GM21367 (cell line): Measurements from ENCODE around the gene RPRML.
"Not testable (repeated sequence)": the region's sequence is repeated elsewhere in the genome, so short reads cannot be mapped to it uniquely, and the experiment has no call there.

Experiments used
- ATAC-seq: cut with Tn5 transposase; IDR thresholded peaks from one replicate; pipeline ENCODE4 v1.9.1; 2021; ENCODE audit not compliant: unreplicated experiment

RPRML gene

DNA sequence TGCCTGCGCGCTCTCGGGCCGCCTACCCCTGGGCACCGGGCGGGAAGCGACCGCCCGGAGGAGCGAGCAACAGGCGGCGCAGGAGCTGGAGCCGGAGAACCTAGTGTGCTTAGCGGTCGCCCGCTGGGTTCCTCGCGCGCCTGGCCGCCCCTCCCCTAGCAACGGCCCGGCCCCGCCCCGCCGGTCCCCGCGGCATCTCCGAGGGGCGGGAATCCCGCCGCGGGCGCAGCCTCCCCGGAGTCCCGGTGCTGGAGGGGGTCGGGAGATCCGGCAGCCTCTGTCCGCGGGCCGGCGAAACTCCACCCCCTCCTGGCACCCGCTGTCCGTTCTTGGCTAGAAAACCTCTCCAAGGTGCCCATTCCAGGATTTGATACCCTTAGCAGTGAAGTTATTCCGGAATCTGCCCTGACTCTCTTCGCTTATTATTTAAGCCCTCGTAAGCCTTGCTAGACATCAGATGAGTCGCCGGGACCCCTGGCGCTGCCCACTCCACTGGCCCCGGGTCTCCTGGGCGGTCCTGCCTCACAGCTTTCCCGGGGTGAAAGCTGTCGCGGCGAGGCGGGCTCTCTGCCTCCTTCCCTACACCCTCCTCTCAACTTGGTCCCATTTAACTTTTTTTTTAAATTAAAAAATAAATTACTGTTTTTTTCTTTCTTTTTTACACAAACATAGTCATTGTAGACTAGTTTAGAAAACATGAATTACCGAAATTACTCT lies at the start of gene RPRML:
Gene RPRML, minus strand, starts transcription at position 107 of the 717 bp plus-strand sequence. CDS start 246 bp downstream, outside the sequence.
- no peak for ATAC-seq

DNA sequence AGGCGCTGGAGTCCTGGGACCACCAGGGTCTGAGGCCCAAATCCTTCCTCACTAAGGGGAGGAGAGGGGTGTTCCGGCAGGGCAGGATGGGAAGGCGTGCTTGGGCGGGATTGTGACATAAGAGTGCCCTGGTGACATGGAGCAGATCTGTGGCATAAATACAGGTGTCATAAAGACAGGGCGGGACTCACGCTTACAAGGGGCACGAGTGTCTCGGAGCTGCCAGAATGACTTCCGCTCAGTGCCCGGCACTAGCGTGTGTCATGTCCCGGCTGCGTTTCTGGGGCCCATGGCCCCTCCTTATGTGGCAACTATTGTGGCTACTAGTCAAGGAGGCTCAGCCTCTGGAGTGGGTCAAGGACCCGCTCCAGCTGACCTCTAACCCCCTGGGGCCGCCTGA lies 37.9 kb upstream of the RPRML start:
- ATAC-seq, result not testable (repeated sequence)

DNA sequence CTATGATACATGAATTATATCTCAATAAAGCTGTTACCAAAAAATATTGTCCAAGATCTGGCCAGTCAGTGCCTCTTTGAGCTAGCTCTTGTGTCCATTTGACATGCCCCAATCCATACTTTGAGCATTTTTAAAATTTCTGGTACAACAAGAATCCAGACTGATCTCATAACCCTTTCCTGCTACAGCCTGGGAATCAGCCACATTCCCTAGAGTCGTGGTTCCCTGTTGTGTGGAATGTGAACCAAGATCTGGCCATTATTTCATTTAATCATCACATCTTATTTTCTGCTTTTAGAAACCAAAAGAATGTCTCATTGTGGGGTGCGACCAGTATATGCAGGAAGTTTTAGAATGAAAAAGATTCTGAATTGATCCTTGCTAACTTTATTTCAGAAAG lies 34.3 kb upstream of the RPRML start:
- no peak for ATAC-seq

DNA sequence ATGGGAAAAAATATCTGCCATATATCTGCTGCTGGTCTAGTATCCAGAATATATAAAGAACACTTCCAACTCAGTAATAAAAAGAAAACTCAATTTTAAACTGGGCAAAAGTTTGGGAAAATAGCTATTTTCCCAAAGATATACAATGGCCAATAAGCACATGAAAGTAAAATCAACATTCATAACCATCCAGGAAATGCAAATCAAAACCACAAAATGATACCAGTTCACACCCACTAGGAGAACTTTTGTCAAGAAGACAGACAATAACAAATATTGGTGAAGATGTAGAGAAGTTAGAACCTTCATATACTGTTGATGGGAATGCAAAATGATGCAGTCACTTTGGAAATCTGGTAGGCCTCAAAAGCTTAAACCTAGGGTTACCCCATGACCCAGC lies 33.4 kb upstream of the RPRML start:
- no peak for ATAC-seq

DNA sequence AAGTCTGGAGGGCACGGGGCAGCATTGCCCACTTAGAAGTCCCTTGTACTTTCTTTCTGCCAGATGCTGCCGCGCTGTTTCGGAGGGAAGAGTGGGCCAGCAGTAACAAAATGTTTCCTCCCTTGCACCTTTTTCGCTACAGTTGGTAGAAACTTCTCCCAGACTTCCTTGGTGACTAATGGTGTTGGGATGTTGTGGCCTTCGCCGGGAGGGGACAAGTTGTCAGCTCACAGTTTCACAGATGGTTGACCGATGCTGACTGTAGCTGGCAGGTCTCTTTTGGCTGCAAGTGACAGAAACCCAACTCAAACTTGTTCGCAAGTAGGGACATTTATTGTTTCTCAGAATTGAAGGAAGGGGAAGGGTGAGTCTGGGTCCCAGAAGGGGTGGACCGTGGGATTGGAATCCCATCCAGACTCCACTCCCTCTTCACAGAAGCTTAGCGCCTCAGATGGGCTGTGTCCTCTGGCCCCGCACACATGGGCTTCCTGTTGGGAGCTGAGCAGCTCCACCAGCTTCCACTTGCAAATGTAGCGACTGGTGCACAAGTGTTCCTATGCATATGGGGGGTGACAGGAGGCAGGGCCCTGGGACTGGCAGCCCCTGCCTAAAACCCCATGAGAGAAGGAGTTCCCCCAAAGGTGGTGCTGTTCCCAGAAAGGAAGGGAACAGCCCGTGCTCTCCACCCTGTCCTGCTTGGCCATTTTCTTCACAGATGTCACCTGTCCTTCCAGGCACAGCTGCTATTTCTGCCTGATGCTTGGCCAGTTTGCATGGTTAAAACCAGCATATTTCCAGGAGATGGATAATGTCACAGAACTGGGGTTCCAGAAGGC lies 30.9 kb upstream of the RPRML start:
- no peak for ATAC-seq

DNA sequence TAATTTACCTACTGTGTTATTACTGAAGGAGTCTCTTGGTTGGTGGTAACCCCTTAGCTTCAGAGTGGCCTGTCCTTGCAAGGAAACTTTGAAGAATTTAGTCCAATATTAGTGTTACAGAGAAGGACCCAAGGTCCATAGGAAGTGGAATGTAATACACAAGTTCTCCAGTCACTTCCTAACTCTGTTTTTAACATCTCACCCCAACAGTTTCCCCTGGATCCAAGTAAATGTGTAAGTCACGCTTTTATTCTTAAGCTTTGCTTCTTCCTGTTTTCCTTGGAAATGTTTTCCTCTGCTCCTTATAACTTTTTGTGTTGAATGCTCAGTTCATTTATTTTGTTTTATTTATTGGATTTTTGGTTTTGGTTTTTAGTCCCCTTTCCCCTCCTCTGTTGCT lies 25.9 kb upstream of the RPRML start:
- no peak for ATAC-seq

DNA sequence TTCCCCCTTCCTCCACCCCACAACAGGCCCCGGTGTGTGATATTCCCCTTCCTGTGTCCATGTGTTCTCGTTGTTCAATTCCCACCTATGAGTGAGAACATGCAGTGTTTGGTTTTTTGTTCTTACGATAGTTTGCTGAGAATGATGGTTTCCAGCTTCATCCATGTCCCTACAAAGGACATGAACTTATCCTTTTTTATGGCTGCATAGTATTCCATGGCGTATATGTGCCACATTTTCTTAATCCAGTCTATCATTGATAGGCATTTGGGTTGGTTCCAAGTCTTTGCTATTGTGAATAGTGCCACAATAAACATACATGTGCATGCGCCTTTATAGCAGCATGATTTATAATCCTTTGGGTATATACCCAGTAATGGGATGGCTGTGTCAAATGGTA lies 24.8 kb upstream of the RPRML start:
- ATAC-seq, result not testable (repeated sequence)

DNA sequence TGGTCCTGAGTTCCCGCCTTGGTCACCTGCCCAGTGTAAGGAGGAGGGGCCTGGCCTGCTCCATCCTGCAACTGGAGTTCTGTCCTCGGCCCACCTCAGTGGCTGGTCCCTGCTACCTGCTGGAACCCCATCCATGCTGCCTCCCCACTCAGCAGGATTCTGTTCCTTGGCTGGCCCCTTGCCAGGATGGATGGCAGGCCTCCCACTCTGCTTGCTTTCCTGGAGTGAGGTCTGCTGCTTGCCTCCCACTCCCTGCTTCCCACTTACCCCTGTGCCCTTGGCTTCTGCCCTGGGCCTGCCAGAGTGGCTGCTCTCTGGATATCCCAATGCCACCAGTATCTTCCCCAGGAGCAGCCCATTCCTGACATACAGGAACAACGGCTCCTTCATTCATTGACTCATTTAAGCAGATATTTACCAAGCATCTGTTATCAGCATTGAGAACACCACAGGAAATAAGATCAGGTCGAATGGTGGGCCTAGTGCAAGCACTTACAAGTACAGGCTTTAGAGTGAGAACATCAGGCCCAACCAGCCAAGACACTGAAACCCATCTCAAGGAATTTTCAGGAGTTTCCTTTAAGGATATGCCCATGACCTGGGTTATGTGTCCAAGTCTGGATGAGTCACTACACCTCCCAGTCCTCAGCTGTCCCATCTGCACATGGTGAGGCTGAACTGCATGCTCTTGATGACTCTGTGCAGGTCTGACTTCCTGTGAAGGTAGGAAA lies 17.0 kb upstream of the RPRML start:
- no peak for ATAC-seq

DNA sequence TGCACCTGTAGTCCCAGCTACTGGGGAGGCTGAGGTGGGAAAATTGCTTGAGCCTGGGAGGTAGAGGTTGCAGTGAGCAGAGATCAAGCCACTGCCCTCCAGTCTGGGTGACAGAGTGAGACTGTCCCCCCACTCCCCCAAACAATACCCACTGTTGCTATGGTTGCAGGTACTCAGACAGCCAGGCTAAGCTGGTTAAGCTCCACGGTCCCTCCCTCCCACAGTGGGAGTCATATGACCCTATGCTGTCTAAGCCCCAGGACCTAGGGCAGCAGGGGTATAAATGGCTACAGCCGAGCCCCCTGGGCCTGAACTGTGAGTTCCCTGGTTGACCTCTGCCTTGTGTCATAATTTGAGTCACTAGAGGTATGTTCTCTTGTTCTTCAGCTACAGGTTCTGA lies 15.9 kb upstream of the RPRML start:
- ATAC-seq, result no peak

DNA sequence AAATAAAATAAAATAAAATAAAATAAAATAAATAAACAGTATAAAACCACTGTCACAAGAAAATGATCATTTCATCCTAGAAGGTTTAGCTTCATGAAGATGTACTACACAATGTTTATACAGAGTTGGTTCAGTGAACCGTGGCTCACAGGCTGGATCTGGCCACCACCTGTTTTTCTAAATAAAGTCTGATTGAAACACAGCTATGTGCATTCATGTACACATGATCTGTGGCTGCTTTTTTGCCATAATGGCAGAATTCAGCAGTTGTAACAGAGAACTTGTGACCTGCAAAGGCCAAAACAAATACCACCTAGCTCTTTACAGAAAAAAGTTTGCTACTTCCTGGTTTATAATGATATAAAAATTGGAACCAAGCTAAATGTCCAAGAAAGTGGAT lies 12.6 kb upstream of the RPRML start:
- no peak for ATAC-seq

DNA sequence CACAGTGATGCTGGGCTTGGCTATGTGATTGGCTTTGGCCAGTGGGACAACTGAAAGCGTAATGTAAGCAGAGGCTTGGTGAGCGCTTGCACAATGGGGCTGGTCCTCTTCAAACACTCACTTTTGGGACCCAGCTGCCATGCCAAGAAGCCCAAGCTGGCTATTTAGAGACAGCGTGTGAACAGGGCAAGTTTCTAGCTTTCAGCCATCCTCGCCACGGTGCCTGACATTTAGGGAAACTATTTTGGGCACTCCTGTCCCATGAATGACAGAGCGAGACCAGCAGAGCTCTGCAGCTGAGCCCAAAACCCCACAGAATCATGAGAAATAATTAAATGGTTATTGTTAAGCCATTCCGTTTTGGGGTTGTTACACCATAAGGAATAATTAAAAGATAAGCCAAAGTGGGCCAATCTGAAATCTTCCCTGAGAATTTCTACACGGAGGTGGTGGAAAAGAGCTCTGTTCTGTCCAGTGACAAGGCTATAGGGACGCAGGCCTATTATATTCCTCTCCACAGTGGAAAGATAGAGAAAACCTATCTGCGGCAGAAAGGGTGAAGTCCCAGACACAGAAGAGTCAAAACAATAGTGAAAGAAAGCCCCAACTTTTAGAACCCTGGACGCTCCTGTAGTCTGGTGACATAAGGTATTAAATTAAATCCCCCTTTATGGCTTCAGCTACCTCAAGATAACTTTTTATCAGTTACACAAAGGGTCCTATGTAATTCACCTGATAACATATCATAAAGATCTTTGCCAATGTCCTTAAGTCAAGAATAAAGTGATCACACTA lies 10.8 kb upstream of the RPRML start:
- no peak for ATAC-seq

DNA sequence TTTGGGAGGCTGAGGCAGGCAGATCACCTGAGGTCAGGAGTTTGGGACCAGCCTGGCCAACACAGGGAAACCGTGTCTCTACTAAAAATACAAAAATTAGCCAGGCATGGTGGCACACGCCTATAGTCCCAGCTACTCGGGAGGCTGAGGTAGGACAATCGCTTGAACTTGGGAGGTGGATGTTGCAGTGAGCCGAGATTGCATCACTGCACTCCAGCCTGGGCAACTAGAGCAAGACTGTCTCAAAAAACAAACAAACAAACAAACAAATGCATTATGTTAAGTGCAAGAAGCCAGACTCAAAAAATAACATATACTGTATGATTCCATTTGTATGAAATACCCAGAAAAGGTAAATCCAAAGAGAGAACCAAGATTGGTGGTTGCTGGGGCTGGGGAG lies 8.9 kb upstream of the RPRML start:
- ATAC-seq, result not testable (repeated sequence)

DNA sequence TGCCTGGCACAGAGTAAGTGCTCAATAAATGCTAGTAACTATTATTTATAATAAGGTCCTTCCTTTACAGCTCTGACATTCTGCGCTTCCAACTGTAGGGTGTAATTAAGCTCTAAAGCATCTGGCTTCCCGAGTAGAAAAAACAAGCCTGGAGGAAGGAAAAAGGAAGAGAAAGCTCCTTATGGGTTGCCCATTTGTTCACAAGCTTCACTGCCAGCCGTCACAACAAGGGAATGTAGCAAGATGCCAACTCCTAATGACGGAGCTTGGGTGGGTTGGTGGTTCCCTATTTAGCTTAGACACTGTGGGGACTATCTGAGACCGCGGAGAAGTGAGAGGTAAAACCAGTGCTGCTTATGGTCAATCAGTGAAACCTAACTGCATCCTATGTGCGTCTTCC lies 7.3 kb upstream of the RPRML start:
- ATAC-seq, result no peak

DNA sequence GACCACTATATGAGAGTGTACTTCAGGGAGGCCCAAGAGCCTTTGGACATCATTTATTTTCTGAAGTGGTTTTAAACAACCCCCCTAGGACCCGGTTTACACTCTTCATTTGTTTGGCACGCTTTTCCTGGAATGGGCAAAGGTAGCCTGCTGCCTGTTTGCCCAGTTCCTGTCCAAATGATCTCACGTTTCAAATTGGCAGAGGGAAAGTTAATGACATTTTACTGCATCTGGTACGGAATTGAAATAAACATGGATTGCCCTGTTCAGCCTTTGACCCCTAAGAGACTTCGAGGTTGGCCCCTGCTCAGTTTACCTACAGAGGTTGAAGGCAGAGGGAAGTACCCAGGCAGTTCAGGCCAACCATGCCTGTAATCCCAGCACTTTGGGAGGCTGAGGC lies 5.8 kb upstream of the RPRML start:
- ATAC-seq, result no peak

DNA sequence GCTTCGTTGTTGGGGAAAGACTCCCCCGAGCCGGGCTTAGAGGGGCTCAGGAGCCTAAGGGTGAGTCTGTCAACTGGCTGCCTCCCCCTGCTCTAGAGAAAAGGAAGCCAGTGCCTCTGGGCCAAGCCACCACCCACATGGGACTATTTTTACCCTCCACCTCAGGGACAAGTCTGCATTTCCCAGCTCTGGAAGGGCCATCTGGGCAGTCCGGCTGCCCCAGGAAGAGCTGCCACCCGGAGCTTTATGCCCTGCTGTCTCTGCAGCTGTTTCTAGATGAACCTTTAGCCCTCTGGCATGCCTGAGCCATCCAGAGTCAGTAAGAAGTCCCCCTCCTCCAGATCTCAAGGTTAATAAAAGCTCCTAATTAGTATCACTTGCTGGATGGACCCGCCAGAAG lies 5.3 kb upstream of the RPRML start:
- ATAC-seq, result no peak

DNA sequence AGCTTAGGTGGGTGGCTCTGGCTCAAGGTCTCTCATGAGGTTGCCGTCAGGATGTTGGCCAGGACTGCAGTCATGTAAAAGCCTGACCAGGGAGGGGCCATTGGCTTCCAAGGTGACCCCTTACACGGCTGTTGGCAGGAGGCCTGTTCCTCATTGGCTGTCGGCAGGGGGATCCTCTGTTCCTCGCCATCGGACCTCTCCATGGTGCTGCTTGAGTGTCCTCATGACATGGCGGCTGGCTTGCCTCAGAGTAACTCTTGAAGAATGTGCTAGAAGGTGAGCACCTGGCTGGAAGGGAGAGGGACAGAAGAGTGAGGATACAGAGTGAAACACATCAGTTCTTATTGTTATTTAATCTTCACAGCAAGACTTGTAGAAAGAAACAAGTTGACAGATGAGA lies 4.7 kb upstream of the RPRML start:
- ATAC-seq, result no peak

DNA sequence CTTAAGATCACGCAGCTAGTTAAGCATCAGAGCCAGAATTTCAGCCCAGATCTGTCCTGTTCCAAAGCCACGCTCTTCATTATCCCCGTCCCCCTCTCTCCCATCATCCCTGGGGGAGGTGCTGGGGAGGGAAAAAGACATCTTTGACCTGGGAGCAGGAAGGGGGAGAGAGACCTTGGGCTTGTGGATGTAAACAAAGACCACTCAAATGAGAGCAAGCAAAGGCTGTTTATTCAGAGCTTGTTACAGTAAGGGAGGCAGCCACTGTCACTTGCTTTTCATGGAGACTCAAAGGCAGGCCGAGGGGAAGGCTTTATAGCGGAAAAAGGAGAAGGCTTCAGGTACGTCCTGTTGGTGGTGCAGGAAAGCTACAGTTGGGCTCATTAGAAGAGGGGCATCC lies 3.5 kb upstream of the RPRML start:
- no peak for ATAC-seq

DNA sequence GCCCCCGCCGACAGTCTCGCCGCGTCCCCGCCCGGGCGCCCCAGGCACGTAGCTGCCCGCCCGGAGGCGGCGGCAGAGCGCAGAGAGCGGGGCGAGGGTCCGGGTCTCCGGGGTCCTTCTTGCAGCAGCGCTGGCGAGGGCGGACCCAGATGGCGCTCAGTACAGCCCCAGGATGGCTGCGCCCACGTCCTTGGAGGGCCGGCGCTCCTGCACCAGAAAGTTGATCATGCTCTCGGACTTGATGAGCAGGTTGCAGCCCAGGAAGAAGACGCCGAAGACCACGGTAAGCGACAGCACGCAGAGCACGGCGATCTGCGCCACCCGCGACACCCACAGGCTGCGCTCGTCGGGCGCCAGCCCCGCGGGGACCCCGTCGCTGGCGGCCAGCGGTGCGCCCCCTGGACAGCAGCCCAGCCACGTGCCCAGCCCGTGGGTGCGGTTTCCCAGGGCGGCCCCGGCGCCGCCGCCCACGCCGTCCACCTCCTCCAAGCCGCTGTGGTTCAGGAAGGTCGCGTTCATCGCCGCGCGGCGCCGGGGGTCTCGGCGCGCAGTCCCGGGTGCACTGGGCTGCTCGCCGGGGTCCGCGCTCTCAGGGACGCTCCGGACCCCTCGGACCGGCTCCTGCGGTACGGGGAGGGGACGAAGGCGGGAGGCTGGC lies 435 bp downstream of the RPRML start:
- ATAC-seq, result no peak

DNA sequence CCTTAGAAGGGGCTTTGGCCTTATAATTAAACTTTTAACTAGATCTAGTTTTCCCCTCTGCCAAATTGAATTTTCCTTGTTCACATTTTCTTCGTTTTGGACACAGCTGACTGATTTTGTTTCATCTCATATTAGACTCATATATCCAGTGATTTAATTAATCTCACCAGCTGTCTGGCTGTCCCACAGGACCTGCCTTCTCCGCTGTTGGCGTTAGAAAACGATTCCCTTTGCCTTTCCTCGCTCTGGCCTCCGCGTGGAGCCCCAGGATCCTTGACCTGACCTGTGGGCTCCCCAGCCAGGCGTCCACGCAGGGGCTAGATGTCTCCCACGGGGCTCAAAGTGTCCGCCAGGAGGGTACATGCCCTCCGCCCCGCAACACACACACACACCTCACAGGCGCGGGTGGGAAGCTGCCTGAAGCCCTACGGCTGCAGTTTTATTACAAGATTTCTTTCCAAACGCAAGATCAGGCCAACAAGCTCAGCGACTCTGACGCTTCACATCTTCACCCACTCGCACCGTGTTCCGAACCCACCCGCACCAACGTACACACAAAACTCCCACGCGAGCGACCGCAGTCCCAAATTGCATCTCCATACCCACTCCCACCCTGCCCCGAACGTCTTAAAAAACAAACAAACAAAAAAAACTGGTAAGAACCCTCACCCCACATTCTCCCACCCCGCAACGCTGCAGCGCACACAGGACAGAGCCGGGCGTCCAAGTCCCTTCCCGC lies 1.1 kb downstream of the RPRML start:
- ATAC-seq, result no peak

DNA sequence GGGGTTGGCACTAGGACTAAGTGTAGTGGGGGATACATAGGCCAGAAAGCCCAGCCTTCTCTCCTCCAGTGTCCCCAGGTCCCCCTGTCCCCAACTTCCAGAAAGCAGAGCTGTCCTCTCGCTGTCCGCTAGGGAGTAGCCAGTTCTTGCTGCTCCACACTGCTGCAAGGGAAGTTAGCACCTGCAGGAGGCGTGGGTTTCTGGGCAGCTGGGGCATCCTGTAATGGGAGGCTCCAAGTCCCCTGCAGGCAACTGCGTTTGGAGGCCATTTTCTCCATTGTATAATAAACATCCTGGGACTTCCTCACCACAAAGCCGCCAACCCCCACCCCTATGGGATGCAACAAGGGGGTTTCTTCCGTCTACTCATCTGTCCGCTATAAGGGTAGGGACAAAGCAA lies 1.7 kb downstream of the RPRML start:
- no peak for ATAC-seq
